HL-60 (cell line): ENCODE results near the gene PCDHGA1.
"Not testable (repeated sequence)": the region's sequence is repeated elsewhere in the genome, so short reads cannot be mapped to it uniquely, and the experiment has no call there.

ENCODE experiments used
- CTCF ChIP-seq: IDR thresholded peaks from one replicate; pipeline ENCODE4 v1.5.1; 2011; ENCODE audit warnings: low read length, control low read depth, inconsistent platforms; ENCODE audit not compliant: insufficient read depth
- GABPA ChIP-seq: IDR thresholded peaks from 2 replicates; pipeline ENCODE4 v1.6.1; 2012; ENCODE audit warnings: low read depth
- POLR2AphosphoS5 ChIP-seq: IDR thresholded peaks from 2 replicates; pipeline ENCODE4 v1.6.1; 2012; ENCODE audit warnings: low read depth

- not testable (repeated sequence) for TF ChIP-seq CTCF, GABPA, POLR2AphosphoS5
Measured at GRCh38 chr5:141340781-141341354, 10.6 kb downstream of the PCDHGA1 start.
